SK-N-SH treated with all-trans-retinoic acid at 6 μM for 48 hours (cell line): ENCODE results near the gene DLX6.

Experiments used
- ATAC-seq: fragments of 200-7000 bp; cut with Tn5 transposase; 3 replicates; pipeline ENCODE4 v1.9.1; 2020; ENCODE audit warnings: mild to moderate bottlenecking, moderate library complexity
- ARNTL ChIP-seq: fragments of 450-650 bp; formaldehyde crosslinking; IDR thresholded peaks from 2 replicates; pipeline ENCODE4 v1.5.0; 2020; ENCODE audit warnings: low read depth, mild to moderate bottlenecking, moderate library complexity, borderline replicate concordance
- CREB5 ChIP-seq: fragments of 250-450 bp; sonication (Bioruptor Pico); IDR thresholded peaks from 2 replicates; pipeline ENCODE4 v1.5.1; 2020; ENCODE audit warnings: low read depth, mild to moderate bottlenecking, moderate library complexity
- CSDC2 ChIP-seq: fragments of 250-450 bp; sonication (Bioruptor Pico); IDR thresholded peaks from 2 replicates; pipeline ENCODE4 v1.5.0; 2020; ENCODE audit warnings: mild to moderate bottlenecking, moderate library complexity
- CSRNP3 ChIP-seq: fragments of 250-450 bp; sonication (Bioruptor Pico); IDR thresholded peaks from 2 replicates; pipeline ENCODE4 v1.5.1; 2021; ENCODE audit warnings: mild to moderate bottlenecking, moderate library complexity
- ESRRG ChIP-seq: fragments of 250-450 bp; sonication (Bioruptor Pico); IDR thresholded peaks from 2 replicates; pipeline ENCODE4 v1.6.1; 2021; ENCODE audit warnings: mild to moderate bottlenecking
- GLIS3 ChIP-seq: fragments of 250-450 bp; sonication (Bioruptor Pico); IDR thresholded peaks from 2 replicates; pipeline ENCODE4 v1.5.0; 2020; ENCODE audit warnings: mild to moderate bottlenecking, moderate library complexity
- ISL1 ChIP-seq: fragments of 250-450 bp; sonication (Bioruptor Pico); IDR thresholded peaks from 2 replicates; pipeline ENCODE4 v2.1.2; 2022; ENCODE audit warnings: mild to moderate bottlenecking, moderate library complexity
- PATZ1 ChIP-seq: fragments of 250-450 bp; sonication (Bioruptor Pico); IDR thresholded peaks from 2 replicates; pipeline ENCODE4 v1.8.0; 2020; ENCODE audit warnings: mild to moderate bottlenecking, moderate library complexity, borderline replicate concordance
- PPARA ChIP-seq: fragments of 250-450 bp; sonication (Bioruptor Pico); IDR thresholded peaks from 2 replicates; pipeline ENCODE4 v1.5.0; 2020; ENCODE audit warnings: mild to moderate bottlenecking, borderline replicate concordance
- RARB ChIP-seq: fragments of 250-450 bp; sonication (Bioruptor Pico); IDR thresholded peaks from 2 replicates; pipeline ENCODE4 v1.8.0; 2021; ENCODE audit warnings: mild to moderate bottlenecking, moderate library complexity
- SNAI2 ChIP-seq: fragments of 250-450 bp; sonication (Bioruptor Pico); IDR thresholded peaks from 2 replicates; pipeline ENCODE4 v1.5.0; 2020; ENCODE audit warnings: mild to moderate bottlenecking, moderate library complexity
- TCF4 ChIP-seq: fragments of 250-450 bp; sonication (Bioruptor Pico); IDR thresholded peaks from 2 replicates; pipeline ENCODE4 v1.8.0; 2021; ENCODE audit warnings: mild to moderate bottlenecking, moderate library complexity, borderline replicate concordance
- TOX ChIP-seq: fragments of 250-450 bp; sonication (Bioruptor Pico); IDR thresholded peaks from 2 replicates; pipeline ENCODE4 v1.8.0; 2021; ENCODE audit warnings: mild to moderate bottlenecking, moderate library complexity, borderline replicate concordance
- ZC3H10 ChIP-seq: fragments of 250-450 bp; sonication (Bioruptor Pico); IDR thresholded peaks from 2 replicates; pipeline ENCODE4 v1.5.1; 2021; ENCODE audit warnings: mild to moderate bottlenecking, moderate library complexity
- ZFP30 ChIP-seq: fragments of 450-650 bp; formaldehyde crosslinking; IDR thresholded peaks from 2 replicates; pipeline ENCODE4 v1.5.0; 2022; ENCODE audit warnings: mild to moderate bottlenecking, moderate library complexity
- ZNF565 ChIP-seq: fragments of 450-650 bp; formaldehyde crosslinking; conservative IDR thresholded peaks from 2 replicates; pipeline ENCODE4 v1.5.0; 2020; ENCODE audit warnings: low read depth, mild to moderate bottlenecking, moderate library complexity
- ZNF8 ChIP-seq: fragments of 450-650 bp; formaldehyde crosslinking; IDR thresholded peaks from 2 replicates; pipeline ENCODE4 v1.5.0; 2020; ENCODE audit warnings: mild to moderate bottlenecking, moderate library complexity
- TF ChIP-seq, protein P1 (sequence below): fragments of 250-450 bp; sonication (Bioruptor Pico); IDR thresholded peaks from 2 replicates; pipeline ENCODE4 v1.5.0; 2020; ENCODE audit warnings: mild to moderate bottlenecking, moderate library complexity
- TF ChIP-seq, protein P2 (sequence below): fragments of 250-450 bp; sonication (Bioruptor Pico); IDR thresholded peaks from 2 replicates; pipeline ENCODE4 v1.8.0; 2021; ENCODE audit warnings: low read depth, mild to moderate bottlenecking, moderate library complexity, borderline replicate concordance

Gene DLX6

GRCh38 chr7:96970739-96971138 is 34.6 kb upstream of the DLX6 start:
- no peak for TF ChIP-seq ZNF565 (CRISPR knock-in tag)
- TF ChIP-seq TOX (CRISPR knock-in tag), result no peak
- no peak for TF ChIP-seq ZFP30
- TF ChIP-seq, protein P1, sequence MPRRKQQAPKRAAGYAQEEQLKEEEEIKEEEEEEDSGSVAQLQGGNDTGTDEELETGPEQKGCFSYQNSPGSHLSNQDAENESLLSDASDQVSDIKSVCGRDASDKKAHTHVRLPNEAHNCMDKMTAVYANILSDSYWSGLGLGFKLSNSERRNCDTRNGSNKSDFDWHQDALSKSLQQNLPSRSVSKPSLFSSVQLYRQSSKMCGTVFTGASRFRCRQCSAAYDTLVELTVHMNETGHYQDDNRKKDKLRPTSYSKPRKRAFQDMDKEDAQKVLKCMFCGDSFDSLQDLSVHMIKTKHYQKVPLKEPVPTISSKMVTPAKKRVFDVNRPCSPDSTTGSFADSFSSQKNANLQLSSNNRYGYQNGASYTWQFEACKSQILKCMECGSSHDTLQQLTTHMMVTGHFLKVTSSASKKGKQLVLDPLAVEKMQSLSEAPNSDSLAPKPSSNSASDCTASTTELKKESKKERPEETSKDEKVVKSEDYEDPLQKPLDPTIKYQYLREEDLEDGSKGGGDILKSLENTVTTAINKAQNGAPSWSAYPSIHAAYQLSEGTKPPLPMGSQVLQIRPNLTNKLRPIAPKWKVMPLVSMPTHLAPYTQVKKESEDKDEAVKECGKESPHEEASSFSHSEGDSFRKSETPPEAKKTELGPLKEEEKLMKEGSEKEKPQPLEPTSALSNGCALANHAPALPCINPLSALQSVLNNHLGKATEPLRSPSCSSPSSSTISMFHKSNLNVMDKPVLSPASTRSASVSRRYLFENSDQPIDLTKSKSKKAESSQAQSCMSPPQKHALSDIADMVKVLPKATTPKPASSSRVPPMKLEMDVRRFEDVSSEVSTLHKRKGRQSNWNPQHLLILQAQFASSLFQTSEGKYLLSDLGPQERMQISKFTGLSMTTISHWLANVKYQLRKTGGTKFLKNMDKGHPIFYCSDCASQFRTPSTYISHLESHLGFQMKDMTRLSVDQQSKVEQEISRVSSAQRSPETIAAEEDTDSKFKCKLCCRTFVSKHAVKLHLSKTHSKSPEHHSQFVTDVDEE (CRISPR knock-in tag), result no peak
- no peak for TF ChIP-seq CSDC2 (CRISPR knock-in tag)
- no peak for TF ChIP-seq TCF4 (CRISPR knock-in tag)
- no peak for TF ChIP-seq ARNTL (CRISPR knock-in tag)
- TF ChIP-seq, protein P2, sequence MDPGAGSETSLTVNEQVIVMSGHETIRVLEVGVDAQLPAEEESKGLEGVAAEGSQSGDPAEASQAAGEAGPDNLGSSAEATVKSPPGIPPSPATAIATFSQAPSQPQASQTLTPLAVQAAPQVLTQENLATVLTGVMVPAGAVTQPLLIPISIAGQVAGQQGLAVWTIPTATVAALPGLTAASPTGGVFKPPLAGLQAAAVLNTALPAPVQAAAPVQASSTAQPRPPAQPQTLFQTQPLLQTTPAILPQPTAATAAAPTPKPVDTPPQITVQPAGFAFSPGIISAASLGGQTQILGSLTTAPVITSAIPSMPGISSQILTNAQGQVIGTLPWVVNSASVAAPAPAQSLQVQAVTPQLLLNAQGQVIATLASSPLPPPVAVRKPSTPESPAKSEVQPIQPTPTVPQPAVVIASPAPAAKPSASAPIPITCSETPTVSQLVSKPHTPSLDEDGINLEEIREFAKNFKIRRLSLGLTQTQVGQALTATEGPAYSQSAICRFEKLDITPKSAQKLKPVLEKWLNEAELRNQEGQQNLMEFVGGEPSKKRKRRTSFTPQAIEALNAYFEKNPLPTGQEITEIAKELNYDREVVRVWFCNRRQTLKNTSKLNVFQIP (CRISPR knock-in tag), result no peak
- no peak for TF ChIP-seq GLIS3 (CRISPR knock-in tag)
- TF ChIP-seq RARB, result no peak
- no peak for TF ChIP-seq ISL1 (CRISPR knock-in tag)
- TF ChIP-seq ZNF8, result no peak
- ATAC-seq, result no peak

DNA sequence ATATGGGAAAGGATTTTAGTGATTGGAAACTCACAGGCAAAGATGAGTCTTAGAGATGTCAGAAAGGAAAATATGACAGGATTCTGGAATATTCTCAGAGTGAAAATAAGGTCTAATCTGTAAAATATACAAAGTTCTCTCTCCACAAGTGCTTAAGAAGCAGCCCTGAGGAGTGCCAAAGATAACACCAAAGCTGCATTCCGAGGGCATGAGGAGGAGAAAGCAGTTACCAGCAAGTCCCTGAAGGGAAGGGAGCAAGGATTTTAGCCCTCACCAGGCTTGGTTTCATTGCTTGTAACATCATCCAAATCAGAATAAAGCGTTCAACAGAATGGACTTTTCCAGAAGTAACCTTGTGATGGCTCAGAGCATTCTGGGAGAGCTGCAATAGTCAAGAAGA is 31.4 kb upstream of the DLX6 start:
- TF ChIP-seq ISL1 (CRISPR knock-in tag), result 0 out of 2 replicates have a peak, but pooled peaks have one; percentile 9
- TF ChIP-seq, protein P2 (CRISPR knock-in tag), result no peak
- ATAC-seq, result no peak

DNA sequence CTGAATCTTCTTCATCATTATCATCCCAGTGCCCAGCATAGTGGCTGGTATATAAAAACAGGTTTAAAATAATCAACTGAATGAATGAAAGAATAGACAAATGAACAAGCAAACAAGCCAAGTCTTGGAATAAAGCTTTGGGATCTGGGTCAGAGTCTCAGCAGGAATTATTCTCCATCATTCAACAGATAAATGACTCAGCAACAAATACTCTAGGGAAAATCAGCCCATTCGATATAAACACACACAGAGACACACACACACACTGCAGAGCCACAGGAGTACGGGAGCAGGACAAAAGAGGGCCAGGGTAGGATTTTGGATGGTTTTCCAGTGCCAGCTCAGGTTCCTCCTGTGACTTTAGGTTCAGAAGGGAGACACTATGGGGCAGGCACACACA is 29.2 kb upstream of the DLX6 start:
- TF ChIP-seq ZNF565 (CRISPR knock-in tag) (no peak), PPARA (CRISPR knock-in tag) (no peak), SNAI2 (CRISPR knock-in tag) (no peak), CSDC2 (CRISPR knock-in tag) (no peak), CSRNP3 (CRISPR knock-in tag) (no peak), ESRRG (CRISPR knock-in tag) (no peak), CREB5 (CRISPR knock-in tag) (no peak), TCF4 (CRISPR knock-in tag) (no peak), ISL1 (CRISPR knock-in tag) (no peak), RARB (no peak), PATZ1 (CRISPR knock-in tag) (no peak), ZC3H10 (CRISPR knock-in tag) (no peak), ZNF8 (no peak)
- TF ChIP-seq, protein P2 (CRISPR knock-in tag), result no peak
- TF ChIP-seq, protein P1 (CRISPR knock-in tag), result no peak
- ATAC-seq, result no peak
